ENCODE measurements around the gene ZNF280A. TPM values are rescaled to one million over a fixed set of nuclear protein-coding genes. Genes with fewer than 3 reads are reported as not detected.

Gene ZNF280A
- total and polyA plus RNA-seq, 9 of the 15 experiments (the other 6 are each of a cell fraction or from before 2014, with no cell fraction given): 19.0 to 40.8 (median 28.6) TPM

- no peak for TF ChIP-seq ZBTB26 (CRISPR knock-in tag; IDR thresholded peaks at IDR 0.05)
- no peak for TF ChIP-seq RERE (CRISPR knock-in tag; IDR thresholded peaks at IDR 0.05; ENCODE audit: borderline replicate concordance)
- TF ChIP-seq ZNF707 (CRISPR knock-in tag; conservative IDR thresholded peaks at IDR 0.05): no peak
- TF ChIP-seq ZNF263 (CRISPR knock-in tag; IDR thresholded peaks at IDR 0.05; ENCODE audit: borderline replicate concordance): no peak
- TF ChIP-seq, protein P1, sequence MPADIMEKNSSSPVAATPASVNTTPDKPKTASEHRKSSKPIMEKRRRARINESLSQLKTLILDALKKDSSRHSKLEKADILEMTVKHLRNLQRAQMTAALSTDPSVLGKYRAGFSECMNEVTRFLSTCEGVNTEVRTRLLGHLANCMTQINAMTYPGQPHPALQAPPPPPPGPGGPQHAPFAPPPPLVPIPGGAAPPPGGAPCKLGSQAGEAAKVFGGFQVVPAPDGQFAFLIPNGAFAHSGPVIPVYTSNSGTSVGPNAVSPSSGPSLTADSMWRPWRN (IDR thresholded peaks at IDR 0.05; ENCODE audit: low read depth): no peak
- TF ChIP-seq ZNF217 (CRISPR knock-in tag; IDR thresholded peaks at IDR 0.05): no peak
- no peak for TF ChIP-seq FOXJ2 (tag; IDR thresholded peaks at IDR 0.05)
- TF ChIP-seq CEBPG (CRISPR knock-in tag; IDR thresholded peaks at IDR 0.05): peak; percentile 36; the same call in 1 of the 2 replicates
- no peak for TF ChIP-seq CEBPG (tag; conservative IDR thresholded peaks at IDR 0.05 in 1 of 2, IDR thresholded peaks at IDR 0.05 in 1 of 2)
- TF ChIP-seq ETS1 (conservative IDR thresholded peaks at IDR 0.05; ENCODE audit: control insufficient read depth, low read depth, low read length): no peak
- TF ChIP-seq E2F1 (CRISPR knock-in tag; IDR thresholded peaks at IDR 0.05): no peak
- TF ChIP-seq RBM34 (IDR thresholded peaks at IDR 0.05; ENCODE audit: borderline replicate concordance, insufficient read depth, low read length): no peak
- TF ChIP-seq, protein P2, sequence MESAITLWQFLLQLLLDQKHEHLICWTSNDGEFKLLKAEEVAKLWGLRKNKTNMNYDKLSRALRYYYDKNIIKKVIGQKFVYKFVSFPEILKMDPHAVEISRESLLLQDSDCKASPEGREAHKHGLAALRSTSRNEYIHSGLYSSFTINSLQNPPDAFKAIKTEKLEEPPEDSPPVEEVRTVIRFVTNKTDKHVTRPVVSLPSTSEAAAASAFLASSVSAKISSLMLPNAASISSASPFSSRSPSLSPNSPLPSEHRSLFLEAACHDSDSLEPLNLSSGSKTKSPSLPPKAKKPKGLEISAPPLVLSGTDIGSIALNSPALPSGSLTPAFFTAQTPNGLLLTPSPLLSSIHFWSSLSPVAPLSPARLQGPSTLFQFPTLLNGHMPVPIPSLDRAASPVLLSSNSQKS (CRISPR knock-in tag; IDR thresholded peaks at IDR 0.05): no peak
- no peak for TF ChIP-seq HDAC1 (IDR thresholded peaks at IDR 0.05)
- 0 out of 4 replicates have a peak, but pooled peaks of 1 of the 2 experiments have one; percentile 18 for TF ChIP-seq MLX (CRISPR knock-in tag; conservative IDR thresholded peaks at IDR 0.05)
- no peak for TF ChIP-seq RHOXF2B (CRISPR knock-in tag; conservative IDR thresholded peaks at IDR 0.05)
Measured at GRCh38 chr22:22506736-22507135, 13.3 kb downstream of the ZNF280A start (continued).

Measured in K562 (cell line).